SK-N-SH (cell line): Measurements from ENCODE around the gene TECPR1. TPM values are rescaled to one million over a fixed set of nuclear protein-coding genes. Genes with fewer than 3 reads are reported as not detected.

Source experiments
- CTCF ChIA-PET: fragments of 300-600, 350-600 bp; formaldehyde crosslinking; extraction: SDS; loops from one replicate; lab custom pipeline; 2021; lab: Yijun Ruan, JAX
- POLR2A ChIA-PET: fragments of 350-600 bp; sonication (Branson Sonifier 250); formaldehyde crosslinking; extraction: SDS; loops from one replicate; lab custom pipeline; 2020; ENCODE audit warnings: antibody characterized with exemption, inconsistent platforms; lab: Yijun Ruan, JAX
- DNase-seq: peaks from one replicate; pipeline ENCODE4 v3.0.0; 2012
- H2AFZ ChIP-seq: fragments of 200-600 bp; sonication (generic); 2 replicates; pipeline ENCODE4 v1.8.1; 2016; ENCODE audit warnings: antibody characterized with exemption, mild to moderate bottlenecking, low read depth
- H3F3A ChIP-seq: fragments of 200-600 bp; sonication (generic); replicated peaks from 2 replicates; pipeline ENCODE3; 2016; ENCODE audit warnings: antibody characterized with exemption, mild to moderate bottlenecking; ENCODE audit not compliant: insufficient read depth
- H3K27ac ChIP-seq, 2 experiments: fragments of 200-500 bp in 1 of 2; fragments of 200-600 bp in 1 of 2; sonication (Bioruptor generic) in 1 of 2; sonication (generic), shearing (Covaris generic) in 1 of 2; 2 replicates each; pipeline versions ENCODE4 v1.5.1 to v1.6.1; 2014 to 2016; ENCODE audit warnings: low read depth in 2 of 2, inconsistent platforms in 1 of 2, low read length in 1 of 2, mild to moderate bottlenecking in 1 of 2, mixed read lengths in 1 of 2
- H3K27me3 ChIP-seq: fragments of 200-600 bp; sonication (generic), shearing (Covaris generic); 2 replicates; pipeline ENCODE4 v1.6.1; 2016; ENCODE audit warnings: mixed run types; ENCODE audit not compliant: insufficient read depth
- H3K36me3 ChIP-seq, 2 experiments: fragments of 200-500 bp in 1 of 2; fragments of 200-600 bp in 1 of 2; sonication (Bioruptor generic) in 1 of 2; sonication (generic) in 1 of 2; replicated peaks in 1 of 2; 2 replicates each; pipeline versions ENCODE3 to v1.5.1; 2014 to 2016; ENCODE audit warnings: low read length in 1 of 2, mild to moderate bottlenecking in 1 of 2; ENCODE audit not compliant: insufficient read depth in 2 of 2, control insufficient read depth in 1 of 2
- H3K4me1 ChIP-seq, 2 experiments: fragments of 200-500 bp in 1 of 2; fragments of 200-600 bp in 1 of 2; sonication (Bioruptor generic) in 1 of 2; sonication (generic), shearing (Covaris generic) in 1 of 2; 2 replicates each; pipeline versions ENCODE4 v1.5.1 to v1.6.1; 2014 to 2016; ENCODE audit warnings: low read depth in 1 of 2, low read length in 1 of 2, mixed run types in 1 of 2; ENCODE audit not compliant: insufficient read depth in 2 of 2, control insufficient read depth in 1 of 2
- H3K4me2 ChIP-seq: fragments of 200-600 bp; sonication (generic), shearing (Covaris generic); 2 replicates; pipeline ENCODE4 v1.6.1; 2017; ENCODE audit warnings: mixed run types
- H3K4me3 ChIP-seq, 2 experiments: fragments of 200-500 bp in 1 of 2; fragments of 200-600 bp in 1 of 2; sonication (Bioruptor generic) in 1 of 2; sonication (generic), shearing (Covaris generic) in 1 of 2; 2 replicates each; pipeline versions ENCODE4 v1.5.1 to v1.8.1; 2014 to 2016; ENCODE audit warnings: low read depth in 2 of 2, inconsistent platforms in 1 of 2, low read length in 1 of 2, mild to moderate bottlenecking in 1 of 2, mixed read lengths in 1 of 2, moderate library complexity in 1 of 2
- H3K79me2 ChIP-seq: fragments of 200-600 bp; sonication (generic); 2 replicates; pipeline ENCODE4 v1.8.1; 2017; ENCODE audit warnings: mild to moderate bottlenecking; ENCODE audit not compliant: insufficient read depth
- H3K9ac ChIP-seq: fragments of 200-600 bp; sonication (generic); 2 replicates; pipeline ENCODE4 v1.6.1; 2017; ENCODE audit warnings: mixed run types
- H3K9me2 ChIP-seq: fragments of 200-600 bp; sonication (generic); 2 replicates; pipeline ENCODE4 v1.6.1; 2017; ENCODE audit warnings: mixed run types
- H3K9me3 ChIP-seq: fragments of 200-600 bp; sonication (generic); 2 replicates; pipeline ENCODE4 v1.6.1; 2017; ENCODE audit warnings: mixed run types, mild to moderate bottlenecking, moderate library complexity
- H4K20me1 ChIP-seq: fragments of 200-600 bp; sonication (generic); 2 replicates; pipeline ENCODE4 v1.6.1; 2017; ENCODE audit warnings: mild to moderate bottlenecking, mixed run types; ENCODE audit not compliant: insufficient read depth
- CHD2 ChIP-seq: fragments of 150-350 bp; IDR thresholded peaks from 2 replicates; pipeline ENCODE4 v1.6.1; 2018; ENCODE audit warnings: low read length; ENCODE audit not compliant: partially characterized antibody
- EZH2phosphoT487 ChIP-seq: fragments of 200-600 bp; sonication (generic); IDR thresholded peaks from 2 replicates; pipeline ENCODE4 v1.6.1; 2017; ENCODE audit warnings: low read depth, mixed run types, mild to moderate bottlenecking, antibody characterized with exemption, moderate library complexity, borderline replicate concordance
- MEF2A ChIP-seq: IDR thresholded peaks from 2 replicates; pipeline ENCODE4 v1.4.0; 2012; ENCODE audit warnings: low read depth, borderline replicate concordance
- NFIC ChIP-seq: IDR thresholded peaks from 2 replicates; pipeline ENCODE4 v1.4.0; 2012; ENCODE audit warnings: borderline replicate concordance
- POLR2AphosphoS5 ChIP-seq: IDR thresholded peaks from 2 replicates; pipeline ENCODE4 v1.6.1; 2012; ENCODE audit warnings: low read depth, low read length
- RAD21 ChIP-seq: IDR thresholded peaks from 2 replicates; pipeline ENCODE4 v1.6.1; 2012; ENCODE audit warnings: mild to moderate bottlenecking, low read length
- SIN3A ChIP-seq: IDR thresholded peaks from 2 replicates; pipeline ENCODE4 v1.6.1; 2012; ENCODE audit warnings: low read depth, mild to moderate bottlenecking, low read length, moderate library complexity, borderline replicate concordance
- YY1 ChIP-seq: IDR thresholded peaks from 2 replicates; pipeline ENCODE4 v1.4.0; 2012; ENCODE audit warnings: low read depth, mild to moderate bottlenecking
- WGBS: methylation state at CpG from one replicate; pipeline ENCODE4 v1.1.6; 2017; ENCODE audit warnings: low lambda C conversion rate; 5-methylcytosine and 5-hydroxymethylcytosine counted together
- polyA plus RNA-seq, 3 experiments: library from polyadenylated mRNA; depleted of rRNA; stranded (reverse); fragments of >200 nt; gene quantifications; 2 replicates each; pipeline ENCODE4 v1.2.3, GENCODE V29; 2012
- TF ChIP-seq, protein P1 (sequence below): IDR thresholded peaks from 2 replicates; pipeline ENCODE4 v1.6.1; 2012; ENCODE audit warnings: mild to moderate bottlenecking, low read depth, low read length, moderate library complexity
- TF ChIP-seq, protein P2 (sequence below): fragments of 200-600 bp; sonication (generic); IDR thresholded peaks from 2 replicates; pipeline ENCODE4 v1.6.1; 2017; ENCODE audit warnings: antibody characterized with exemption, mild to moderate bottlenecking, moderate library complexity
- TF ChIP-seq, protein P3 (sequence below): fragments of 150-350 bp; IDR thresholded peaks from 2 replicates; pipeline ENCODE4 v1.6.1; 2016; ENCODE audit warnings: mild to moderate bottlenecking, low read depth, low read length
- TF ChIP-seq, protein P4 (sequence below): IDR thresholded peaks from 2 replicates; pipeline ENCODE4 v1.4.0; 2012; ENCODE audit warnings: low read depth

Gene TECPR1
- polyA plus RNA-seq, 1 of the 3 experiments (the other 2 are of a cell fraction): 6.8 TPM

GRCh38 chr7:98196706-98197605, 55.1 kb downstream of the TECPR1 start (continued):
- TF ChIP-seq, protein P1, sequence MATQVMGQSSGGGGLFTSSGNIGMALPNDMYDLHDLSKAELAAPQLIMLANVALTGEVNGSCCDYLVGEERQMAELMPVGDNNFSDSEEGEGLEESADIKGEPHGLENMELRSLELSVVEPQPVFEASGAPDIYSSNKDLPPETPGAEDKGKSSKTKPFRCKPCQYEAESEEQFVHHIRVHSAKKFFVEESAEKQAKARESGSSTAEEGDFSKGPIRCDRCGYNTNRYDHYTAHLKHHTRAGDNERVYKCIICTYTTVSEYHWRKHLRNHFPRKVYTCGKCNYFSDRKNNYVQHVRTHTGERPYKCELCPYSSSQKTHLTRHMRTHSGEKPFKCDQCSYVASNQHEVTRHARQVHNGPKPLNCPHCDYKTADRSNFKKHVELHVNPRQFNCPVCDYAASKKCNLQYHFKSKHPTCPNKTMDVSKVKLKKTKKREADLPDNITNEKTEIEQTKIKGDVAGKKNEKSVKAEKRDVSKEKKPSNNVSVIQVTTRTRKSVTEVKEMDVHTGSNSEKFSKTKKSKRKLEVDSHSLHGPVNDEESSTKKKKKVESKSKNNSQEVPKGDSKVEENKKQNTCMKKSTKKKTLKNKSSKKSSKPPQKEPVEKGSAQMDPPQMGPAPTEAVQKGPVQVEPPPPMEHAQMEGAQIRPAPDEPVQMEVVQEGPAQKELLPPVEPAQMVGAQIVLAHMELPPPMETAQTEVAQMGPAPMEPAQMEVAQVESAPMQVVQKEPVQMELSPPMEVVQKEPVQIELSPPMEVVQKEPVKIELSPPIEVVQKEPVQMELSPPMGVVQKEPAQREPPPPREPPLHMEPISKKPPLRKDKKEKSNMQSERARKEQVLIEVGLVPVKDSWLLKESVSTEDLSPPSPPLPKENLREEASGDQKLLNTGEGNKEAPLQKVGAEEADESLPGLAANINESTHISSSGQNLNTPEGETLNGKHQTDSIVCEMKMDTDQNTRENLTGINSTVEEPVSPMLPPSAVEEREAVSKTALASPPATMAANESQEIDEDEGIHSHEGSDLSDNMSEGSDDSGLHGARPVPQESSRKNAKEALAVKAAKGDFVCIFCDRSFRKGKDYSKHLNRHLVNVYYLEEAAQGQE: no peak
- TF ChIP-seq, protein P2, sequence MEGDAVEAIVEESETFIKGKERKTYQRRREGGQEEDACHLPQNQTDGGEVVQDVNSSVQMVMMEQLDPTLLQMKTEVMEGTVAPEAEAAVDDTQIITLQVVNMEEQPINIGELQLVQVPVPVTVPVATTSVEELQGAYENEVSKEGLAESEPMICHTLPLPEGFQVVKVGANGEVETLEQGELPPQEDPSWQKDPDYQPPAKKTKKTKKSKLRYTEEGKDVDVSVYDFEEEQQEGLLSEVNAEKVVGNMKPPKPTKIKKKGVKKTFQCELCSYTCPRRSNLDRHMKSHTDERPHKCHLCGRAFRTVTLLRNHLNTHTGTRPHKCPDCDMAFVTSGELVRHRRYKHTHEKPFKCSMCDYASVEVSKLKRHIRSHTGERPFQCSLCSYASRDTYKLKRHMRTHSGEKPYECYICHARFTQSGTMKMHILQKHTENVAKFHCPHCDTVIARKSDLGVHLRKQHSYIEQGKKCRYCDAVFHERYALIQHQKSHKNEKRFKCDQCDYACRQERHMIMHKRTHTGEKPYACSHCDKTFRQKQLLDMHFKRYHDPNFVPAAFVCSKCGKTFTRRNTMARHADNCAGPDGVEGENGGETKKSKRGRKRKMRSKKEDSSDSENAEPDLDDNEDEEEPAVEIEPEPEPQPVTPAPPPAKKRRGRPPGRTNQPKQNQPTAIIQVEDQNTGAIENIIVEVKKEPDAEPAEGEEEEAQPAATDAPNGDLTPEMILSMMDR: no peak
- TF ChIP-seq RAD21 (no peak), CHD2 (no peak), MEF2A (no peak), SIN3A (no peak)
- TF ChIP-seq, protein P3, sequence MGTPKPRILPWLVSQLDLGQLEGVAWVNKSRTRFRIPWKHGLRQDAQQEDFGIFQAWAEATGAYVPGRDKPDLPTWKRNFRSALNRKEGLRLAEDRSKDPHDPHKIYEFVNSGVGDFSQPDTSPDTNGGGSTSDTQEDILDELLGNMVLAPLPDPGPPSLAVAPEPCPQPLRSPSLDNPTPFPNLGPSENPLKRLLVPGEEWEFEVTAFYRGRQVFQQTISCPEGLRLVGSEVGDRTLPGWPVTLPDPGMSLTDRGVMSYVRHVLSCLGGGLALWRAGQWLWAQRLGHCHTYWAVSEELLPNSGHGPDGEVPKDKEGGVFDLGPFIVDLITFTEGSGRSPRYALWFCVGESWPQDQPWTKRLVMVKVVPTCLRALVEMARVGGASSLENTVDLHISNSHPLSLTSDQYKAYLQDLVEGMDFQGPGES: no peak

- no peaks in the 10 kb centered on the region for H3K79me2 ChIP-seq
- H3K4me1 ChIP-seq: no peaks in the 10 kb centered on the region
- H3K4me2 ChIP-seq: no peak overlapping the region
- H2AFZ ChIP-seq: no peak overlapping the region
- no peak for TF ChIP-seq RAD21
- TF ChIP-seq, protein P4, sequence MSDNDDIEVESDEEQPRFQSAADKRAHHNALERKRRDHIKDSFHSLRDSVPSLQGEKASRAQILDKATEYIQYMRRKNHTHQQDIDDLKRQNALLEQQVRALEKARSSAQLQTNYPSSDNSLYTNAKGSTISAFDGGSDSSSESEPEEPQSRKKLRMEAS: no peak
- TF ChIP-seq, protein P2: no peak
- TF ChIP-seq POLR2AphosphoS5: no peak
- no peak for TF ChIP-seq YY1
- TF ChIP-seq NFIC: no peak
- no peak for TF ChIP-seq EZH2phosphoT487
- TF ChIP-seq, protein P3: no peak
- ChIA-PET POLR2A (no interaction called here), CTCF (interaction anchor here (1.2 to 1.9 kb wide), 4 partner anchors 9 to 174 kb away, joined by 3 to 6 read pairs (median 5); no protein-coding TSS in a partner anchor)
- no peak overlapping the region for H3K4me3 ChIP-seq
- peaks cover 29 to 34% of the 10 kb centered on the region in 2 experiments for H3K36me3 ChIP-seq
- WGBS: 95% methylated on average over 8 of the region's 8 CpGs
- no peaks in the 10 kb centered on the region for H4K20me1 ChIP-seq
- no peaks in the 10 kb centered on the region for H3F3A ChIP-seq
- H3K9ac ChIP-seq: no peak overlapping the region
- no peaks in the 10 kb centered on the region for H3K9me2 ChIP-seq
- no peak for DNase-seq
- H3K9me3 ChIP-seq: no peaks in the 10 kb centered on the region
- no peaks in the 10 kb centered on the region for H3K27me3 ChIP-seq
- no peak overlapping the region; a peak in 1 of 4 replicates for H3K27ac ChIP-seq
These were observed 57.2 kb downstream of the TECPR1 start for GRCh38 chr7:98194672-98195457.
